Suprapubic skin (tissue), 4 donors: ENCODE measurements around the gene ESF1. TPM values are rescaled to one million over a fixed set of nuclear protein-coding genes. Genes with fewer than 3 reads are reported as not detected.

Experiments
- DNase-seq, 2 donors: peaks; one replicate each; pipeline ENCODE4 v3.0.0-alpha.2; 2019; ENCODE audit warnings: low spot score in 2 of 2
- H3K27ac ChIP-seq: fragments of 200-600 bp; sonication (generic); one replicate; pipeline ENCODE4 v1.5.1; 2019
- H3K27me3 ChIP-seq: fragments of 200-600 bp; sonication (generic); one replicate; pipeline ENCODE4 v1.5.1; 2019
- H3K36me3 ChIP-seq: fragments of 200-600 bp; sonication (generic); one replicate; pipeline ENCODE4 v1.5.1; 2019
- H3K4me1 ChIP-seq: fragments of 200-600 bp; sonication (generic); one replicate; pipeline ENCODE4 v1.5.1; 2019
- H3K4me3 ChIP-seq: fragments of 200-600 bp; sonication (generic); one replicate; pipeline ENCODE4 v1.5.1; 2019; ENCODE audit warnings: mild to moderate bottlenecking
- H3K9me3 ChIP-seq: fragments of 200-600 bp; sonication (generic); one replicate; pipeline ENCODE4 v1.5.1; 2019
- CTCF ChIP-seq, 2 donors: fragments of 200-600 bp in 1 of 2; fragments of 450-650 bp in 1 of 2; sonication (generic) in 1 of 2; IDR thresholded peaks; one replicate each; pipeline ENCODE4 v1.5.1; 2016 to 2019; ENCODE audit warnings: antibody characterized with exemption in 2 of 2, mild to moderate bottlenecking in 1 of 2, moderate library complexity in 1 of 2
- EP300 ChIP-seq: sonication (generic); formaldehyde crosslinking; IDR thresholded peaks from one replicate; pipeline ENCODE4 v1.6.1; 2017; ENCODE audit warnings: antibody characterized with exemption
- POLR2A ChIP-seq, 2 donors: fragments of 450-650 bp; IDR thresholded peaks; one replicate each; pipeline ENCODE4 v1.6.1; 2017; ENCODE audit warnings: antibody characterized with exemption in 2 of 2, mild to moderate bottlenecking in 2 of 2, moderate library complexity in 2 of 2
- POLR2AphosphoS5 ChIP-seq, 3 donors: sonication (generic); formaldehyde crosslinking; IDR thresholded peaks; one replicate each; pipeline ENCODE4 v1.6.1; 2017; ENCODE audit warnings: antibody characterized with exemption in 3 of 3
- WGBS: methylation state at CpG from one replicate; pipeline ENCODE4 v1.1.5; 2018; 5-methylcytosine and 5-hydroxymethylcytosine counted together
- total RNA-seq, 4 donors: library from RNA; depleted of rRNA; stranded (reverse); fragments of >200 nt; gene quantifications; one replicate each; pipeline ENCODE4 v1.1.0, GENCODE V29; 2016

Gene ESF1
- total RNA-seq, 4 donors from 2014 or later = 9.0 to 20.4 (median 10.9) TPM

GRCh38 chr20:13753436-13754036, 31.2 kb downstream of the ESF1 start:
- WGBS = 95% methylated on average over 2 of the region's 2 CpGs
- TF ChIP-seq CTCF (IDR thresholded peaks at IDR 0.05) (no peak), EP300 (no peak), POLR2A (IDR thresholded peaks at IDR 0.05) (no peak), POLR2AphosphoS5 (IDR thresholded peaks at IDR 0.05) (no peak)
- Histone ChIP-seq H3K4me3 (no peak overlapping the region), H3K27me3 (no peaks in the 10 kb centered on the region), H3K36me3 (peaks cover 41% of the 10 kb centered on the region), H3K9me3 (no peaks in the 10 kb centered on the region), H3K27ac (no peak overlapping the region), H3K4me1 (no peaks in the 10 kb centered on the region)
- DNase-seq = no peak

GRCh38 chr20:13749811-13750210, 34.9 kb downstream of the ESF1 start:
- TF ChIP-seq EP300 (no peak), POLR2AphosphoS5 (IDR thresholded peaks at IDR 0.05) (no peak), CTCF (IDR thresholded peaks at IDR 0.05) (no peak), POLR2A (IDR thresholded peaks at IDR 0.05) (no peak)
- WGBS = 89% methylated on average over 3 of the region's 3 CpGs
- H3K27ac ChIP-seq = no peak overlapping the region
- DNase-seq = no peak
- no peaks in the 10 kb centered on the region for H3K9me3 ChIP-seq
- no peaks in the 10 kb centered on the region for H3K27me3 ChIP-seq
- H3K4me3 ChIP-seq = no peak overlapping the region
- H3K36me3 ChIP-seq = peaks cover 25% of the 10 kb centered on the region
- H3K4me1 ChIP-seq = no peaks in the 10 kb centered on the region

GRCh38 chr20:13745784-13746183, 38.9 kb downstream of the ESF1 start:
- H3K4me1 ChIP-seq = no peaks in the 10 kb centered on the region
- no peak for DNase-seq
- H3K27me3 ChIP-seq = no peaks in the 10 kb centered on the region
- TF ChIP-seq CTCF (IDR thresholded peaks at IDR 0.05) (no peak), POLR2A (IDR thresholded peaks at IDR 0.05) (no peak), EP300 (no peak)
- peaks cover 32% of the 10 kb centered on the region for H3K36me3 ChIP-seq
- 64% methylated on average over 2 of the region's 2 CpGs for WGBS
- H3K4me3 ChIP-seq = no peak overlapping the region
- no peak overlapping the region for H3K27ac ChIP-seq
- no peaks in the 10 kb centered on the region for H3K9me3 ChIP-seq

- H3K27me3 ChIP-seq = no peaks in the 10 kb centered on the region
- no peaks in the 10 kb centered on the region for H3K4me1 ChIP-seq
- no peak overlapping the region for H3K27ac ChIP-seq
- no peaks in the 10 kb centered on the region for H3K9me3 ChIP-seq
- DNase-seq = no peak
- H3K36me3 ChIP-seq = peaks cover 25% of the 10 kb centered on the region
- no peak overlapping the region for H3K4me3 ChIP-seq
- WGBS = 76% methylated on average over 1 of the region's 1 CpG
- TF ChIP-seq EP300 = no peak
- no peak for TF ChIP-seq POLR2A (IDR thresholded peaks at IDR 0.05)
- TF ChIP-seq POLR2AphosphoS5 (IDR thresholded peaks at IDR 0.05) = no peak
- no peak for TF ChIP-seq CTCF (IDR thresholded peaks at IDR 0.05)
Measured at GRCh38 chr20:13744352-13744751, 40.4 kb downstream of the ESF1 start.

- H3K9me3 ChIP-seq = no peaks in the 10 kb centered on the region
Measured at GRCh38 chr20:13741879-13742278, 42.8 kb downstream of the ESF1 start.

More at GRCh38 chr20:13741879-13742278, 42.8 kb downstream of the ESF1 start:
- peaks cover 6% of the 10 kb centered on the region for H3K4me1 ChIP-seq
- no peaks in the 10 kb centered on the region for H3K27me3 ChIP-seq
- TF ChIP-seq POLR2AphosphoS5 (IDR thresholded peaks at IDR 0.05) (no peak), CTCF (IDR thresholded peaks at IDR 0.05) (no peak), POLR2A (IDR thresholded peaks at IDR 0.05) (no peak)
- H3K4me3 ChIP-seq = no peak overlapping the region
- no peak overlapping the region for H3K27ac ChIP-seq
- WGBS = 89% methylated on average over 6 of the region's 6 CpGs
- peaks cover 25% of the 10 kb centered on the region for H3K36me3 ChIP-seq
- no peak for DNase-seq
